ENCODE results near the gene RBM7. TPM values are rescaled to one million over a fixed set of nuclear protein-coding genes. Genes with fewer than 3 reads are reported as not detected.

RBM7 gene
- total and polyA plus RNA-seq, 7 donors = 20.5 to 36.3 (median 28.4) TPM

GRCh38 chr11:114448749-114449482 is 48.5 kb downstream of the RBM7 start:
- Histone ChIP-seq H3K27me3 (no peaks in the 10 kb centered on the region), H3K9me3 (no peaks in the 10 kb centered on the region), H3K4me1 (peaks cover 0 to 26% (median 20%) of the 10 kb centered on the region in 4 donors), H3K4me3 (no peak overlapping the region), H3K36me3 (peaks cover 6 to 62% (median 23%) of the 10 kb centered on the region in 4 donors), H3K27ac (peak overlapping the region in 2 of 4 donors; percentile 10 to 27)
- DNase-seq = no peak
- TF ChIP-seq POLR2AphosphoS5 (IDR thresholded peaks at IDR 0.05) (peak in 2 of 4 donors; percentile 51 to 56), POLR2A (IDR thresholded peaks at IDR 0.05) (no peak)
- 64 to 78% methylated on average over 2 of the region's 2 CpGs for WGBS, 2 donors
- intact Hi-C loops (cut with DNase I) = no loop called here

GRCh38 chr11:114449845-114450244 is 49.4 kb downstream of the RBM7 start:
- DNase-seq = no peak
- Histone ChIP-seq H3K4me3 (no peak overlapping the region), H3K9me3 (no peaks in the 10 kb centered on the region), H3K27ac (no peak overlapping the region), H3K4me1 (peaks cover 0 to 26% (median 20%) of the 10 kb centered on the region in 4 donors), H3K27me3 (no peaks in the 10 kb centered on the region), H3K36me3 (peaks cover 6 to 60% (median 19%) of the 10 kb centered on the region in 4 donors)
- intact Hi-C loops (cut with DNase I) = no loop called here
- WGBS, 2 donors = 93 to 94% methylated on average over 6 of the region's 6 CpGs
- TF ChIP-seq POLR2AphosphoS5 (IDR thresholded peaks at IDR 0.05) = no peak
- TF ChIP-seq POLR2A (IDR thresholded peaks at IDR 0.05) = no peak
- TF ChIP-seq EP300 (IDR thresholded peaks at IDR 0.05) = no peak
- no peak for TF ChIP-seq CTCF (IDR thresholded peaks at IDR 0.05)

GRCh38 chr11:114452399-114452798 is 51.9 kb downstream of the RBM7 start:
- Histone ChIP-seq H3K36me3 (peaks cover 6 to 46% (median 16%) of the 10 kb centered on the region in 4 donors), H3K27ac (no peak overlapping the region), H3K9me3 (no peaks in the 10 kb centered on the region), H3K27me3 (no peaks in the 10 kb centered on the region), H3K4me1 (peaks cover 0 to 24% (median 19%) of the 10 kb centered on the region in 4 donors), H3K4me3 (no peak overlapping the region)
- intact Hi-C loops (cut with DNase I) = no loop called here
- no peak for DNase-seq
- no peak for TF ChIP-seq POLR2AphosphoS5 (IDR thresholded peaks at IDR 0.05)
- no peak for TF ChIP-seq POLR2A (IDR thresholded peaks at IDR 0.05)
- TF ChIP-seq CTCF (IDR thresholded peaks at IDR 0.05) = no peak
- no peak for TF ChIP-seq EP300 (IDR thresholded peaks at IDR 0.05)
- 97% methylated on average over 3 of the region's 3 CpGs for WGBS, 2 donors

Other genes starting within 250 kb of the RBM7 start
- 100 to 1,000 TPM; 126 to 960 (median 409) TPM for gene NNMT, start 104.3 kb upstream of the RBM7 start, total RNA-seq
- 100 to 1,000 TPM in 2 of 3 donors, 10 to 100 TPM in 1; 28.0 to 208 (median 201) TPM for gene NNMT, start 104.3 kb upstream of the RBM7 start, polyA plus RNA-seq
- 1 to 10 TPM; 5.0 to 7.6 (median 6.4) TPM for gene C11orf71, start 155 bp upstream of the RBM7 start, total RNA-seq
- gene C11orf71, start 155 bp upstream of the RBM7 start, polyA plus RNA-seq = 10 to 100 TPM in 2 of 3 donors, 1 to 10 TPM in 1; 9.6 to 16.4 (median 12.6) TPM
- 100 to 1,000 TPM; 158 to 238 (median 200) TPM for gene REXO2, start 38.8 kb downstream of the RBM7 start, total RNA-seq
- 10 to 100 TPM; 49.7 to 93.1 (median 55.4) TPM for gene REXO2, start 38.8 kb downstream of the RBM7 start, polyA plus RNA-seq
- gene NXPE1, start 159.2 kb downstream of the RBM7 start, total RNA-seq = 1 to 10 TPM in 1 of 4 donors, not detected in 3; 3.3 TPM
- 10 to 100 TPM; 13.2 to 36.3 (median 18.0) TPM for gene NXPE1, start 159.2 kb downstream of the RBM7 start, polyA plus RNA-seq
- gene NXPE4, start 195.1 kb downstream of the RBM7 start, total RNA-seq = under 1 TPM in 2 of 4 donors, not detected in 2; 0.36 to 0.55 TPM
- gene NXPE4, start 195.1 kb downstream of the RBM7 start, polyA plus RNA-seq = 10 to 100 TPM; 37.8 to 46.8 (median 42.1) TPM

Data from sigmoid colon (tissue), 7 donors.